AG08396 (cell line): Measurements from ENCODE around the gene GPAT2.
"Not testable (repeated sequence)": the region's sequence is repeated elsewhere in the genome, so short reads cannot be mapped to it uniquely, and the experiment has no call there.

Experiments
- DNase-seq: peaks from one replicate; pipeline ENCODE4 v3.0.0; 2012; ENCODE audit warnings: low spot score, mixed read lengths

Gene GPAT2

DNA sequence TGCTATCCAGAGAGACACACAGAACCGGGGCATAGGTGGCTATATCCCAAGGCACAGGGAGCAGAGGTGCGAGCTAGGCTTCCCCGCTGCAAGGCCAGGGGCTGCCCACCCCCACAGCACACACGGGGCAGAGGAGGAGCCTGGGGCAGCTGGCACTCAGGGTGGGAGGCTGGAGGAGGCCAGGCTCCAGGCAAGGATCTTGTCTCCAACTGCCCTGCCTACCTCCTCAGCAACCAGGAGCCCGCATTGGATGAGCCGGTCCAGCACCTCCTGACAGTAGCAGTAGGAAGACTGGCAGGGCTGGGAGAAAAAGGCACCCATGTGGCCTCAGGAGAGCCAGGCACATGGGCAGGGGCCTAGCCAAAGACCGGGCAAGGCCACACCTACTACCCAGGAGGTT is 11.0 kb downstream of the GPAT2 start:
- not testable (repeated sequence) for DNase-seq

DNA sequence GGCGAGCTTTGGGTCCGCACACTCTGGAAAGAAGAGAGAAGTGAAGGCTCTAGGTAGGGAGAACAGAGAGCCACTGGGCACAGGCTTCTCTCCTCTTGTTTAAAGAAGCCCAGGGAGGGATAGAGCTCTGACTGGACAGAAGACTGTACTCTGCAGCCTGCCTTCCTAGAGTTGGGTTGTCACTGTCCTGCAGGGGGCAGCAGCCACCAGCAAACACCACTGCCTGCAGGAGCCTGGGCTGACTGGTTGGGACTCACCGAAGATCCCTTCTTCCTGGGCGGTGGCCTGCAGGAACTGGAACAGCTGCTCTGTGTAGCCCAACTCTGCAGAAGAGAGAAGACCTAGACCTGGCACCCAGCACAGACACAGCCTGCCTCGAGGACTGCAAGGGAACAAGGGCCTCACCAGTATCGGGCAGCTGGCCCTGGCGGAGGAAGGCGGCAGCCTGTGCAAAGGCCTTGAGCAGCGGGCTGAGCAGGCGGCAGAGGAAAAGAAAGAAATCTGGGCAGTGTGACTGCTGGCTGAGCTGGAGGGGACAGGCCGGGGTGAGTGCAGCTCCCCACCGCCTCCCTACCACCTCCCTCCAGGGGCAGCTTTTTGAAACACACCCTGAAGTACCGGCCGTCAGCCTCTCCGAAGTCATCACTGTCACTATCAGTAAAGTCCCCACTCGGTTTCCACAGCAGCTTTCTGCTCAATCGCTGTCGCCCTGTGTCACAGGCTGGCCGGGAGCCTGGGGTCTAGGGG is 11.8 kb downstream of the GPAT2 start:
- peak; percentile 82 for DNase-seq

DNA sequence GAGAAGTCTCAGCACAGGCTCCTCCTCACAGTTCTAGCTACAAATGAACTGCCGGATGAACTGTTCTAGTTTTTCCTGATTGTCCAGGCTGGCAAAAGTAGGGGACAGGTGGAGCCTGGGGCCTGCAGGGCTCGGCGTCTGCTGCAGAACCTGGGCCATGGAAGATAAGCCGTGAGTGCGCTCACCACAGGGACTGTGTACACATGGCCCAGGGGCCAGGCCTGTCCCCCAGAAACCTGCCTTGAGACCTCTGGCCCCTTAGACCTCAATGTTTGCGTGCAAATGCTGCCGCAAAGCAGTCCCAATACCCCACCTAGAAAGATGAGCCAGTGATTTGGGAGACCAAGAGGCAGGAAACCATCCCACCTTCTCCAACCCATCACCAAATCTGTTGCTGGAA is 12.6 kb downstream of the GPAT2 start:
- not testable (repeated sequence) for DNase-seq

DNA sequence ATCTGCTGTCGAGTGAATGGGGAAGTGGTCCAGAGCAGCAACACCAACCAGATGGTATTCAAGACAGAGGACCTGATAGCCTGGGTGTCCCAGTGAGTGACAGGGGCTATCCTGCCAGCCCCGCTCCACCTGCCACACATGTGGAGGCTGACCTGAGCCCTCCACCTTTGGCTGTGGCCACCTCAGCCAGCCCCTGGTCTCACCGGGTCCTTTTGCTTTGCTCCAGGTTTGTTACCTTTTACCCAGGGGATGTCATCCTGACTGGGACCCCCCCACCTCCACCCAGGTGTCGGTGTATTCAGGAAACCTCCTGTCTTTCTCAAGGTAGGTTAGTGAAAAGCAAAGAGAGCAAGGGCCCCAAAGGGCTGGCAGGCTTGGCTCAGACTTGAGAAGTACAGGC is 13.6 kb downstream of the GPAT2 start:
- DNase-seq: not testable (repeated sequence)

DNA sequence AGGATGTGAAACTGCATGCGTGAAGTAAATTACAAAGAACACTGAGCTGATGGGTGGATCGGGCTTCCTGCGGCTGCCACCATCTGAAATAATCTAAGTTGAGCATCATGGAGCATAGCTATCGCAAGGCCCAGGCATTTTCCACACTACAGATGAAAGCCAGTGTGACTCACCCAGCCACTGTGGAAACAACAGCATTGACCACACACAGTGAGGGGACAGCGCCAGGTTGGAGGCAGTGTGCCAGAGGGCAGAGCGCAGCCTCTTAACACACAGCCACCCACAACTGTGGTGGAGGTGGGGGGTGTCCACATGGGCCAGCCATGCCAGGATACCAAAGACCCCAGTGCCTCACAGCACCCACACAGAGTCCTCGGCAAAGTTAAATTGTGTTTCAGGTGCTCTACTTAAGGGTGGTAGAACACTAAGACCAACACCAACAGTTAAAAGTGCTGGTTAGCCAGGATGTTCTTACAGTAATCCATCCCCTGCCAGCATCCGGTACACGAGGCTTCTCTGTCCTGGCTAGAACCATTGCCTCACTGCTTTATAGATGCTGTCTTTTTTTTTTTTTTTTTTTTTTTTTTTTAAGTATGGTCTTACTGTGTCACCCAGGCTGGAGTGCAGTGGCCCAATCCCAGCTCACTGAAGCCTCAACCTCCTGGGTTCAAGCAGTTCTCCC is 14.7 kb downstream of the GPAT2 start:
- DNase-seq: not testable (repeated sequence)

DNA sequence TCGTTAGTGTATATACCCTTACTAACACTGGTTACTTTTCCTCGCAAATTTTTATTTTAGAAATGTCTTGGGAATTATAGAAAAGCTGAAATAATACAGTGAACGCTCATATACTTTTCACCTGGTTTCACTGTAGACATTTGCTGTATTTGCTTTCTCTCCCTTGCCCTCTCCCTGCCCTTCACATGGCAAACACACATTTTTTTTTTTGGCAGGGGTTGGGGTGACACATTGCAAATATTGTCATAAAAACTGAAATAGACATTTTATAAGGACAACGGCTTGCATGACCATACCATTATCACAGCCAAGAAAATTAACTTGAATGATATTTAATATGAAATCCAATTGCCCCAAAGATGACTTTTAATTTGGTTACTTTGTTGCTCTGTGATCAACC is 18.4 kb downstream of the GPAT2 start:
- not testable (repeated sequence) for DNase-seq

DNA sequence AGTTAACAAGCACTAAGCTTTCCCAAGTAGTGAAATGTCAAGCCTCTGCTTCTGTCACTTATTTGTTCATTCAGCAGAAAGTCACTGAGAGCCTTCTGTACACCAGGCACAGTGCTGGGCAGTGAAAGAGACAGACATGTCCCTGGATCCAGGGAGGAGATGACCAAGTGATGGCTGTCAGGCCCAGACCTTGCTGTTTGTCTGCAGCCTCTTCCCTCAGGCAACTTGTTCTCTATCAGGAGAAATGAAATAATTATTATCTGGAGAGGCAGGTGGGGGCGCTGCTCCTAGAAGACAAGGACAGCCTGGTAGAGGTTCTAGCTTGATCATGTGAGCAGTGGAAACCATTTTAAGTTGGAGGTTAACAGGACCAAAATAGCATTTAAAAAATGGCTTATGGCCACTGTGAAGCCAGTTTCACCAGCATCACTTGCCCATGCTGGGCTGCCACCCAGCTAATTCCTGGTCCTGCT is 21.9 kb downstream of the GPAT2 start:
- not testable (repeated sequence) for DNase-seq

DNA sequence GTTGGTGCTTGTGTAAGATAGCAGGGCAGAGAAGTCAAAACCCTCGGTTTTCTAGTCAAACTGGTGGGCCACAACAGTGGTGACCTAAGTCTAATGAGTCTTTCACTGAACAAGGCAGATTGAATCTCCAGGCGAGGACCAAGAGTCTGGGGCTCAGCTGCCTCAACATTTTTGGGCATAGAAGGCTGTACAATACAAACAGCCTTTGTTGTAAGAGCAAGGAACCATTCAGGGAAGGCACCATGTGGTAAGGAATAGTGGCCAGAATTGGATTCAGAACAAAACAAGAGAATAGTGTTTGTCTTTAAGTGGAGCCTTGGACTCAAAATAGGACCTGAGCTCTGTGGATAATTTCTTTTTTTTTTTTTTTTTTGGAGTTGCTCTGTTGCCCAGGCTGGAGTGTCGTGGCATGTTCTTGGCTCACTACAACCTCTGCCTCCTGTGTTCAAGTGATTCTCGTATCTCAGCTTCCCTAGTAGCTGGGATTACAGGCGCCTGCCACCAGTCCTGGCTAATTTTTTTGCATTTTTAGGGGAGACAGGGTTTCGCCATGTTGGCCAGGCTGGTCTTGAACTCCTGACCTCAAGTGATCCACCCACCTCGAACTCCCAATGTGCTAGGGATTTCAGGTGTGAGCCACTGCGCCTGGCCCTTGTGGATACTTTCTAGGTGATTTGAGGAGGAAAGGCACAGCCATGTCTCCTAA is 22.5 kb downstream of the GPAT2 start:
- DNase-seq: not testable (repeated sequence)

DNA sequence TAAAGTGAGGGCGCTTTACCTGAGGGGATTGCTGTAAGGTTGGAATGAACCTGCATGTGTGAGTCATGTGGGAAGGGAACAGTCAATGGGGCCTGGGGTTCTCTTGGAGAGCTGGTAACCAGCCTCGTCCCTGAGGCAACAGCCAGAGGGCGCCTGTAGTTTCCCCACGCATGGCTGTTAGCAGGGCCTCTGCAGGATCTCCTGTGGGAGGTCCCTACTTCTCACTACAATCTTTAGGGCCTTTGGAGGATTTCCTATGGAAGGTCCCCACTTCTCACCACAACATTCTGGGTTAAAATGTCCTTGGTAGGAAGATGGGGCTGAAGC is 23.6 kb downstream of the GPAT2 start:
- not testable (repeated sequence) for DNase-seq

DNA sequence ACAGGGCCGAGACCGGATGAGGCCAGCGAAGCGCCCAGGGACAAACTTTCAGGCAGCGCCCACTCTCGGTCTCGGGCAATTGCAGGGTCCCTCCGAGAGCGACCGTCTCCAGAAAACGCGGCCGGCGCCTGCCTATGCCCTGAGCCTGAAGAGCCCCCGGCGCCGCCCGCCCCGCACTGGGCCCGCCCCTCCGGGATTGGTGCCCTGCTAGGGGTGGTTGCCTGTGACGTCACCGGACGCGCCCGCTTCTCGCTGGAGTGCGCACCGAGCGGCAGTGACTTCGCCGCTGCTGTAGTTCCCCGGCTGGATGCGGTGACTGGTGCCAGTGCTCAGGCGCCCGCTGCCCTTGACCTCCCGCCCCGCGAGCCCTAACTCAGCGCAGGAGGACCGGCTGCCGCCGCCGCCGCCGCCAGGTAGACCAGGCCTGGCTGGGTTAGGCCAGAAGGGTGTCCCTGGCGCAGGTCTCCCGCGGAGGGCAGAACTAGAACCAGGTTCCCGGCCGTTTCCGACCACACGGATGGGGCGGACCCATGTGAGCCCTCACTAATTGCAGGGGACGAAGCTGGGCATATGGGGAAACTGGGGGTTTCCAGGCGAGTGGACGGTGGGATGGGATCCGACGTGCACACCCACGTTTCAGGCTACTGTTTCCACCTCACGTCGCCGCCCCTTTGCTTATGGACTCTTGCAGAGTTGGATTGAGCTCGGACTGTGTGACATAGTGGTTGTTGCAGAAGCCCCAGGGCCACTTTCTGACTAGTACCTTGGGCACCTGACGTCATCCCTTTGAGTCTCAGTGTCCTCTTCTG is 24.2 kb downstream of the GPAT2 start:
- peak; percentile 77 for DNase-seq

DNA sequence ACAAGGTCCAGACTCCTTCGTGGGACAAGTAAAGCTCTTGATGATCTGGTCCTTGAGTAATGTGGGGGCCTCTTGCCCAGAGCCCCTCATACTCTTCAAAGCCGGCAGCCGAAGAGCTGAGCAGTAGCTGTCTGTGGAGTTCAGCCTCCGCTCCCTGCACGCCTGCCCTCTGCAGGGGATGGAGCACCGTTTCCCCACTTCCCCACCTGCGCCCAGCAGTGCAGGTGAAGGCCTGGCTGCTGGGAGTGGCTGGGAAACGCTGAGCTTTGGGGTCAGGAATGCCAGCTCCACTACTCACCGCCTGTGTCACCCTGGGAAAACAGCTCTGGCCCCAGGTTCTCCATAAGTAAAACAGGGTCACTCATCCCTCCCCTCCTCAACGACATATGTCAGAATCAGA is 24.9 kb downstream of the GPAT2 start:
- DNase-seq: not testable (repeated sequence)

DNA sequence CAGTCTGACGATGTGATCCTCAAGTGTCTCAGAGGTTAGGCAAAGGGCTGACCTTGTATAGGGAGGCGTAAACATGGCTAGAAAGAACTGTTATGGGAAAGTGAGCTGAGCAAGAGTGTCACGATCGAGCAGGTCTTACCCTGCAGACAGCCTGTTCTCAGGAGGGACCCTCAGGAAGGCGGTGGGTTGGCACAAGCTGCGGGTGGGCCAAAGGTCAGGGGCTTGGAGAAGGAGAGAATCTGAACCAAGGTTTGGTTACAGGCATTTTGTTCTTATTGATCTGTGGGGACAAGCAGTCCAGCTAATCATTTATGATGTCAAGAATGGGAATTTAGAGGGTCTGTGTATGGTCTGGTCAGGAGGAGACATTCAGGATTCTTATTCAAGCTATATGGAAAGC is 26.7 kb downstream of the GPAT2 start:
- DNase-seq: not testable (repeated sequence)

DNA sequence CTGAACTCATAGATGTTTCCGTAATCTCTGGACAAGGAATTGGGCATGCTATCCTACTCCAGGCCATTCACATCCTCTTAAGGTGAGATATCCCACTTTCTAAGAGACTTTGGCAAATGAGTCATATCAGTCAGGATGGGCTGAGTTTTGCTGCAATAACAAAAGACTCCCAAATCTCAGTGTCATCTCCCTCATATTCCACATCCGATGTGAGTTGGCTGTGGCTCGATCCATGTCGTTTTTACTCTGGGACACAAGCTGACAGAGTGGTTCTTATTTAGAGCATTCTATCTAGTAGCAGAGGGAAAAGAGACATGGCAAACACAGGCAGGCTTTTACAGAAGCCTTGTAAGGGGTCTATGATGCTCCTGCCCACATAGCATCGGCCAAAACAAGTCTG is 28.5 kb downstream of the GPAT2 start:
- not testable (repeated sequence) for DNase-seq

DNA sequence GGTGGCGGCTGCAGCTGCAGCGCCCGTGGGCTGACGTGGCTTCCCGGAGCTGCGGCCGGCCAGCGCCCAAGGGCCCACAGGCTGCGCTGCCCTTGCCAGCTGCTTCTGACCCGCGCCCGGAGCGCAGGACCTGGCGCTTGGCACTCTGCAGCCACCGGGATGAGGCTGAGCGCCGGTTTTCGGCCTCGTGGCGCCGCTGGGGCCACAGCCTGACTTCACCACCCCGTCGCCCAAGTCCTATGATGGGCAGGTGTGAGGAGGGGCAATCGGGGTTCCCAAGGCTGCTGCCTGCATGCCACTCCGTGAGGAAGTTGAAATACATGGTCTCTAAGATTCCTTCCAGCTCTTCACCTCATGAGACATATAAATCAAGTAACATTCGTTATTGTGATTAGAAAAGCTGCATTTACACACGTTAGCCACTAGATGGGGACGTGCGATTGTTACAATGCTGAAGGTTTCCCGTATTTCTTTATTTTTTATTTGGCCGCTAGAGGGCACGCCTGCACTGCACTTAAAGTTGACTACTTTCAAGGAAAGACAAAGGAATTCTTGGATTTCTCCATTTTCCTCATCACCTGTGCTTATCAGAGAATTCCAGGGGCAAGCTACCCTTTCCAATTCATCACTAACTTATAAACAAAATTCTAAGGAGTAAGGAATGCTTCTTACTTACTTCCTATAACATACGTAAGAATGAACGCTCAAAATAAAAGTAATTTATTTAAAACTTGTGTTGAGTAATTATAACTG is 42.0 kb downstream of the GPAT2 start:
- peak; percentile 20 for DNase-seq

DNA sequence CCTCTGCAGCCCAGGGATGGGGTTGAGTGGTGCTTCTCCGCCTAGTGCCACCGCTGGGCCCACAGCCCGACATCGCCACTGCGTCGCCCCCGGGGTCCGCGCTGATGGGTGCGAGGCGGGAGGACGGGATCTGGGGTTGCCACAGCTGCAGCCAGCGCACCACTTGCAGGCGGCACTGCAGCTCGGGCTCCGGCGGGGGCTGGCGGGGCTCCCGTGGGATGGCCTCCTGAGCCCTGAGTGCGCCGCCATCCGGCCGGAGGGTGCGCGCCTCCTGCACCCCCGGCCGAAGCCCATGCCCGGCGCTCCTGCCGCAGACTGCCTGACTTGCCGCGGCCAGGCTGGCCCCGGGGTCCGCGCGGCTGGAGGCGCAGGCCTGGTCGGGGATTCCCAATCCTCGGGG is 42.6 kb downstream of the GPAT2 start:
- not testable (repeated sequence) for DNase-seq

DNA sequence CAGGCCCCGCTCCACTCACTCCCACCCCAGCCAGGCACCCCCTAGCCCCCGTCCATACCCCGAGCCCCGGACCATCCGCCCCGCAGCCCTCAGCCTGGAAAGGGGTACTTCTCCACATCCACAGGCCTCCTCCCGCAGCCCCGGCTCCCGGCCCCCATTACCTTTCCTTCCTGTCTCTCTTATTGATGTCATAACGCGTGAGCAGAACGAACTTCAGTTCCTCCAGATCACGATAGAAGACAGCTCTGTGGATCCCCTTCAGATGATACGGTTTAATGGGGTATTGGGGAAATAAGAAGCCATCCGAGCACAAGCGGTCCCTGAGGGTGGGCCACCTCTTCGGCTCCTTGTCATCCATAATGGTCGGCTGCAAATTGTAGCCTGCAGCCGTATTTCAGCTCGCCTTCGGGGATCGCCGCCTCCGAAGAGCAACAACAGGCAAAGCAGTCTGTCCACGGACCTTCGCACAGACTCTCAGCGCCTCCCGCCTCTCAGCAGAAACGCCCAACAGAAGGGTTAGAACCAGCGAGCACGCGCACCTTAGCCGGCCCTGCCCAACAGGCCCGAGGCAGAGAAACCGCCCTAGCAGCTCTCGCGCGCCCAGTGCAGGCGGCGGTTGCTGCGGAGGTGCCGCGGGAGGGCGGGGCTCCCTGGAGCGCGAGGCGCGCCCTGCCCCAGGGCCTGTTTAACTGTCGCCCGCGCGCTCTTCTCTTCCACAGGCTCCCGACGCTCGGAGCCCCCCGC is 43.2 kb downstream of the GPAT2 start, which contains the start of gene ANKRD36C:
Gene ANKRD36C, minus strand, starts transcription at position 474 of the 744 bp plus-strand sequence. Its CDS starts 116 bp downstream, at position 358.
- not testable (repeated sequence) for DNase-seq

DNA sequence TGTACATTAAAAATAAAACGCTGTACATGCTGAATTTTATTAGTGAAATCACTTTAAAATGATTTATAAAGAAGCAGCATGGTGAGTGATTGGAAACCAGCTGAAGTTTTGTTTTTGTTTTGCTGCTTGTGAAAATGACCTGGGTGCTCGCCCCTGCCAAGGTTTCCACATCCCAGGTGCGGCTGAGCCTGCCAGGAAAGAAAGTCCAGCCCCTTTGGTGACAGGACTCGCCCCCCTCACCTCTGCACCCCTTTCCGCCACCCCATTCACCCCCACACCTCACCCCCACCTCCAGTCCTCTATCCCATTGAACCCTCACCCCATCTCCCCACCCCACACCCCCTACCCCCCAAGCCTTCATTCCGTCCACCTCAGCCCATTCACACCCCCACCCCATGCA is 43.8 kb downstream of the GPAT2 start:
- not testable (repeated sequence) for DNase-seq
